ENCODE measurements around the gene CNTN4.
"Not testable (repeated sequence)": the region's sequence is repeated elsewhere in the genome, so short reads cannot be mapped to it uniquely, and the experiment has no call there.

The CNTN4 gene

DNA sequence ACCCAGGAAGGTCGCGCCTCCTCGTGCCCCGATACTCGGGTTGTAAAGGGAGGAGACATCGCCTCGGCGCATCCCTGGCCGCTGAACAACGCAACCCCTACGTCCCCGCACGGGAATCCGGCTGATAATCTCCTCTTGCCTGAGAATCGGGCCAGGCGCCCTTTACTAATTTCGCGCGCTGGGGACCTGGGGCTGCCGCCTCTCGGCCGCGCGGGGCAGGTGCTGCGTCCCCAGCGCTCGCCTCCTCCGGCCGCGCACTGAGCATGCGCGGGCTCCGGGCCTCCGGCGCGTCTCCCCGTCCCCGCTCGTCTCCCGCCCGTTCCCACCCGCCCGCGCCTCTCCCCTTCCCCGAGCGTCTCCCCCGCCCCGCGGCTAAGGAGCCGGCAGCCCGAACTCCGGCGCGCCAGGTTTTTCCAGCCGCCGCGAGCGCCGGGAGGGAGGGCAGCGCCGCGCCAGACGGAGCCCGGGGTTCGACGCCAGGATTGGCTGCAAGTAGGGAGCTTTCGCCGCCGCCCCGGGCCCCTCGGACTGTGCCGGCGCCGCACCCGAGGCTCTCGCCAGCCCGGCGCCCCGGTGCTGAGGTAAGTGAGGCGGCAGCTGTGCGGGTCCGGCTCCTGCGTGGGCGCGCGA, at the start of gene CNTN4:
CNTN4 (plus strand) TSS at position 469 of the 630 bp plus-strand sequence.
- no peak for DNase-seq (ENCODE audit: low read depth)
- TF ChIP-seq, protein P1, sequence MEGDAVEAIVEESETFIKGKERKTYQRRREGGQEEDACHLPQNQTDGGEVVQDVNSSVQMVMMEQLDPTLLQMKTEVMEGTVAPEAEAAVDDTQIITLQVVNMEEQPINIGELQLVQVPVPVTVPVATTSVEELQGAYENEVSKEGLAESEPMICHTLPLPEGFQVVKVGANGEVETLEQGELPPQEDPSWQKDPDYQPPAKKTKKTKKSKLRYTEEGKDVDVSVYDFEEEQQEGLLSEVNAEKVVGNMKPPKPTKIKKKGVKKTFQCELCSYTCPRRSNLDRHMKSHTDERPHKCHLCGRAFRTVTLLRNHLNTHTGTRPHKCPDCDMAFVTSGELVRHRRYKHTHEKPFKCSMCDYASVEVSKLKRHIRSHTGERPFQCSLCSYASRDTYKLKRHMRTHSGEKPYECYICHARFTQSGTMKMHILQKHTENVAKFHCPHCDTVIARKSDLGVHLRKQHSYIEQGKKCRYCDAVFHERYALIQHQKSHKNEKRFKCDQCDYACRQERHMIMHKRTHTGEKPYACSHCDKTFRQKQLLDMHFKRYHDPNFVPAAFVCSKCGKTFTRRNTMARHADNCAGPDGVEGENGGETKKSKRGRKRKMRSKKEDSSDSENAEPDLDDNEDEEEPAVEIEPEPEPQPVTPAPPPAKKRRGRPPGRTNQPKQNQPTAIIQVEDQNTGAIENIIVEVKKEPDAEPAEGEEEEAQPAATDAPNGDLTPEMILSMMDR (IDR thresholded peaks at IDR 0.05; ENCODE audit: low read depth, low read length, missing control alignments) = no peak
- H3K4me3 ChIP-seq (ENCODE audit: low read depth, low read length) = no peak within 1 kb of the TSS

- DNase-seq (ENCODE audit: low read depth) = no peak
- no peak overlapping the region for H3K4me3 ChIP-seq (ENCODE audit: low read depth, low read length)
- TF ChIP-seq, protein P1 (IDR thresholded peaks at IDR 0.05; ENCODE audit: low read depth, low read length, missing control alignments) = no peak
Observed at GRCh38 chr3:2061360-2061759, 37.3 kb upstream of the CNTN4 start.

GRCh38 chr3:2071531-2071930, 27.1 kb upstream of the CNTN4 start:
- DNase-seq (ENCODE audit: low read depth) = no peak
- TF ChIP-seq, protein P1 (IDR thresholded peaks at IDR 0.05; ENCODE audit: low read depth, low read length, missing control alignments) = no peak

GRCh38 chr3:2078821-2079220, 19.8 kb upstream of the CNTN4 start:
- H3K4me3 ChIP-seq (ENCODE audit: low read depth, low read length) = no peak overlapping the region
- TF ChIP-seq, protein P1 (IDR thresholded peaks at IDR 0.05; ENCODE audit: low read depth, low read length, missing control alignments) = no peak
- DNase-seq (ENCODE audit: low read depth) = no peak

More at GRCh38 chr3:2071531-2071930, 27.1 kb upstream of the CNTN4 start:
- no peak overlapping the region for H3K4me3 ChIP-seq (ENCODE audit: low read depth, low read length)

DNA sequence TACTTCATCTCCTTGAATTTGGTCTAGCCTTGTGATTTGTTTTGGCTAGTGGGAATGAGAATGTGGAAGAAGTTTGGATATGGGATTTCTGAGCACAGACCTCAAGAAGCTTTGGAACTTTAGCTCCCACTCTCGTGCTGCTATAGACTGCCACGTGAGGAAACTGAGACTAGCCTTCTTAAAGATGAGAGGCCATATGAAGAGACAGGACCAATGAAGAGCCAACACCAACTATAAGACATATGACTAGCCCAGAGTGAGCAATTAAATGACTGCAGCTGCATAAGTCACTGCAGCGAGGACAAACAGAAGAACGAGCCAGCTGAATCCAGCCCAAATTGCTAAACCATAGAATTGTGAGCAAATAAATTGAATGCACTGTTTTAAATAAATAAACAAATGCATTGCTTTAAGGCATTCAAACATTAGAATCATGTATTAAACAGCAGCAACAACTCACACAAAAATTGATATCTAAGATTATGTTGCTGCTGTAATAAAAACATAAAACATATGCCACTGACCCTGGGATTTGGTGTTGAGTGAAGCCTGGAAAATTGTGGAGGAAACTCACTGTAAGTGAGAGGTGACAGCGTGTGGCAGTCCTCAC, 15.7 kb upstream of the CNTN4 start:
- DNase-seq (ENCODE audit: low read depth) = no peak
- TF ChIP-seq, protein P1 (IDR thresholded peaks at IDR 0.05; ENCODE audit: low read depth, low read length, missing control alignments) = no peak
- H3K4me3 ChIP-seq (ENCODE audit: low read depth, low read length) = no peak overlapping the region

- DNase-seq (ENCODE audit: low read depth); H3K4me3 ChIP-seq (ENCODE audit: low read depth, low read length): not testable (repeated sequence)
Observed at GRCh38 chr3:2083558-2083957, 15.1 kb upstream of the CNTN4 start.

GRCh38 chr3:2090095-2090911, 8.4 kb upstream of the CNTN4 start:
- no peak for DNase-seq (ENCODE audit: low read depth)
- no peak overlapping the region for H3K4me3 ChIP-seq (ENCODE audit: low read depth, low read length)
- TF ChIP-seq, protein P1 (IDR thresholded peaks at IDR 0.05; ENCODE audit: low read depth, low read length, missing control alignments) = no peak
